ENCODE measurements around the gene PEX13.

- TF ChIP-seq, protein P1, sequence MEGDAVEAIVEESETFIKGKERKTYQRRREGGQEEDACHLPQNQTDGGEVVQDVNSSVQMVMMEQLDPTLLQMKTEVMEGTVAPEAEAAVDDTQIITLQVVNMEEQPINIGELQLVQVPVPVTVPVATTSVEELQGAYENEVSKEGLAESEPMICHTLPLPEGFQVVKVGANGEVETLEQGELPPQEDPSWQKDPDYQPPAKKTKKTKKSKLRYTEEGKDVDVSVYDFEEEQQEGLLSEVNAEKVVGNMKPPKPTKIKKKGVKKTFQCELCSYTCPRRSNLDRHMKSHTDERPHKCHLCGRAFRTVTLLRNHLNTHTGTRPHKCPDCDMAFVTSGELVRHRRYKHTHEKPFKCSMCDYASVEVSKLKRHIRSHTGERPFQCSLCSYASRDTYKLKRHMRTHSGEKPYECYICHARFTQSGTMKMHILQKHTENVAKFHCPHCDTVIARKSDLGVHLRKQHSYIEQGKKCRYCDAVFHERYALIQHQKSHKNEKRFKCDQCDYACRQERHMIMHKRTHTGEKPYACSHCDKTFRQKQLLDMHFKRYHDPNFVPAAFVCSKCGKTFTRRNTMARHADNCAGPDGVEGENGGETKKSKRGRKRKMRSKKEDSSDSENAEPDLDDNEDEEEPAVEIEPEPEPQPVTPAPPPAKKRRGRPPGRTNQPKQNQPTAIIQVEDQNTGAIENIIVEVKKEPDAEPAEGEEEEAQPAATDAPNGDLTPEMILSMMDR (IDR thresholded peaks at IDR 0.05): no peak
- no peak for TF ChIP-seq POLR2A (IDR thresholded peaks at IDR 0.05)
Observed at GRCh38 chr2:60972889-60973656, 44.4 kb upstream of the PEX13 start.
